Measurements from ENCODE around the gene WBP1L.
A peak's percentile ranks its signal among the peaks of the same experiment; 100 is the strongest.
"Not testable (repeated sequence)": the region's sequence is repeated elsewhere in the genome, so short reads cannot be mapped to it uniquely, and the experiment has no call there.

The WBP1L gene

DNA sequence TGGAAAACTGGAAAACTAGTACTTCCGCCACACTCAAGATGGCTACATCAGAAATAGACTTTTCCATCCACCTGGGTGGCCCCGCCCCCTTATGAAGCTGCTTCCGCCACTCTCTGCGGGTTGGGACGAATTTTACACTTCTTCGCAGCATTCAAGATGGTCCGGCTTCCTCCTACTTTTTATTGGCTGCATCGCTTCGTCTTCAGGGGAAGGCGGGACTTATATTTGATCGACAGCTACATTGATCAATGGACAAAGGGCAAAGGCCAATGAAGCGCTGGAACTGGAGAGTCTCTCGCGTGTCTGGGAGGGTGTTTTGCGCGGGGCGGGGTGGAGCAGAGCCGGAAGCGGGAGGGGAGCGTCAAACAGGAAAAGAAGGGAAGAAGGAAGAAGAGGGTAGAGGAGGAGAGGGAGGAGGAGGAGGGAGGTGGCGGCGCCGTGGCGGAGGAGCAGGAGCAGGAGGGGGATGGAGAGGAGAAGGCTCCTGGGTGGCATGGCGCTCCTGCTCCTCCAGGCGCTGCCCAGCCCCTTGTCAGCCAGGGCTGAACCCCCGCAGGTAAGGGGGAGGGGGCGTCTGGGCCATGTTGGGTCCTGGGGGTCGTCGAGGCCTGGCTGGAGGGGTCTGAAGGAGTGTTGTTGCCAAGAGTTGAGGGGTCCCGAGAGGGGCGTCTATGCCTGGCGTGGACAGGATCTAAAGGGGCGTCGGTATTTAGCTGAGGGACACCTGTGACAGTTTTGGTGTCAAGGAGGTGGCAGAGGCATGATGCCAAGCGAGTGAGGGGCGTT, at the start of gene WBP1L:
WBP1L (plus strand) TSS at position 361 of the 786 bp plus-strand sequence; CDS start at position 467, 106 bp downstream.
- peak; percentile 89 for DNase-seq

DNA sequence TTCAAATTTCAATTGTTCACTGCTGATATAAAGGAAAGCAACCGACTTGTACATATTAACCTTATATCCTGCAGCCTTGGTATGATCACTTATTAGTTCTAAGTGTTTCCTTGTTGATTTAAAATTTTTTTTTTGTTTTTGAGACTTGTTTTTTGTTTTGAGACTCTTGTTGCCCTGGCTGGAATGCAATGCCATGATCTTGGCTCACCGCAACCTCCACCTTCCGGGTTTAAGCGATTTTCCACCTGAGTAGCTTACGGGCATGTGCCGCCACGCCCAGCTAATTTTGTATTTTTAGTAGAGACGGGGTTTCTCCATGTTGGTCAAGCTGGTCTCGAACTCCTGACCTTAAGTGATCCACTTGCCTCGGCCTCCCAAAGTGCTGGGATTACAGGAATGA, 48.3 kb upstream of the WBP1L start:
- not testable (repeated sequence) for DNase-seq

DNA sequence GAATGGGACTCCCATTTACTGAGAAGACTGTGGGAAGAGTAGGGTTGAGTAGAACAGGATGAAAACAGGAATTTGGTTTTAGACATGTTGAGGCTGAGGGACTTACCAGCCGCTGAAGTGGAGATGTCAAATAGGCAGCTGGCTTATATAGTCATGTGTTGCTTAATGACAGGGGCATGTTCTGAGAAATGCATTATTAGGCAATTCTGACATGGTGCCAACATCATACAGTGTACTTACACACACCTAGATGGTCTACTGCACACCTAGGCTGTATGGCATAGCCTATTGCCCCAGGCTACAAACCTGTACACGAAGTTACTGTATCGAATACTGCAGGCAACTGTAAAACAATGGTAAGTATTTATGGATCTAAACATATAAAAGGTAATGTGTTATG, 47.0 kb upstream of the WBP1L start:
- DNase-seq, result no peak

DNA sequence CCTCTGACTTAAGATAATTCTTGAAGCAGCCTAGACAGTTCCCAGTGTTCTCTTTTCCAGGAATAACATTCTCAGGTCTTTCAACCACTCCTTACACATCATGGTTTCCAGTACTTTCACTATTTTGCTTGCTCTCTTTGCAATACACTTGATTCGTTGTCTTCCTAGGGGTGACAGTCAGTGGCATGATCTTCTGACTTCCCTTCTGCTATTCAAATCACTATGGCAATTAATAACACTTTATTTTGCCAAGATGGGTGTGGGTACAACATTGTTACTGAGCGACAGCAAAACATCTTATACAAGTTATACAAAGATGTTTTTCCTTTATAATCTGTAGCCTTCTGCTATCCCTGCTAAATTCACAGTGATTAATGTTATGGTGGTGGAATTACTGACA, 44.9 kb upstream of the WBP1L start:
- no peak for DNase-seq

DNA sequence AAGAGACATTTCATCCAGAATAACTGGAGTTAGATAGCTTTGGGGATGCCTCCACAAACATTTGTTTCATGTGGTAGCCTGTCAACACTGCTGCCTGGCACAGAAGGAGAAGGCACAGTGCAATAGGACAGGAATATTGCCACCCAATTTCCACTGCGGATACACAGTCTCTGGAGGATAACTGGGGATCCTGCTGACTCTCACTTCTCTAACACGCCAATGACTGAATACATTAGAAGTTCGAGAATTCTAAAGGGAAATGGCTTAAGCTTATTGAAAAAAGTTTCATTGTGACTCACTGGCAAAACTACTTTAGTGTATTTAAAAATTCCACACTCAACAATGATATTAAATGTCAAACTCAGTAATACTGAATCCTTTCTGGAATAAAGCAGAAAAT, 42.5 kb upstream of the WBP1L start:
- DNase-seq, result no peak

DNA sequence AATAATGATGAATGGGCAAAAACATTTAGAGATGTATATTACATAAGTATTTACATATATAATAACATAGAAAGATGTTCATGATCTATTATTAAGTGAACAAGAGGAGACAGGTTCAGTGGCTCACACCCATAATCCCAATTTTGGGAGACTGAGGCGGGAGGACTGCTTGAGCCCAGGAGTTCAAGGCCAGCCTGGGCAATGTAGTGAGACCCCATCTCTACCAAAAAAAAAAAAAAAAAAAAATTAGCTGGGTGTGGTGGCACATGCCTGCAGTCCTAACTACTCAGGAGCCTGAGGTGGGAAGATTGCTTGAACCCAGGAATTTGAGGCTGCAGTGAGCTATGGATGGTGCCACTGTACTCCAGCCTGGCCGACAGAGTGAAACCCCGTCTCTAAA, 42.0 kb upstream of the WBP1L start:
- DNase-seq, result no peak

DNA sequence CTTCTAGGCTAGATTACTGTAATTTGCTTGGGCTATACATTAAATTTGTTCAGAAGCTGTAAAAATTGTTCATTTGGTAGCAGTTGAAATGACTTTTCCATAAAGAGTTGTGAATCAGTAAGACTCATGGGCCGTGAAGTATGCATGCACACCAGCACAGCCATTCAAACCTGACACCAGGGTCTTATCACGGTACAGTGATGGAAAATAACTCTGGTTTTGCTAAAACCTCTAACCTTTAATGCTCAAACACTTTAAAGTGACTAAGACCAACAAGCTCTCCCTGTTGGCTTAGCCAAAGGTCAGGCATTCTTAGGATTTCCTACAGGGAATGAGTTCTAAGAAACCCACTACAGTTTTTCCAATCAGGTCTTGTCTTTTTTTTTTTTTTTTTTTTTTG, 41.0 kb upstream of the WBP1L start:
- no peak for DNase-seq

DNA sequence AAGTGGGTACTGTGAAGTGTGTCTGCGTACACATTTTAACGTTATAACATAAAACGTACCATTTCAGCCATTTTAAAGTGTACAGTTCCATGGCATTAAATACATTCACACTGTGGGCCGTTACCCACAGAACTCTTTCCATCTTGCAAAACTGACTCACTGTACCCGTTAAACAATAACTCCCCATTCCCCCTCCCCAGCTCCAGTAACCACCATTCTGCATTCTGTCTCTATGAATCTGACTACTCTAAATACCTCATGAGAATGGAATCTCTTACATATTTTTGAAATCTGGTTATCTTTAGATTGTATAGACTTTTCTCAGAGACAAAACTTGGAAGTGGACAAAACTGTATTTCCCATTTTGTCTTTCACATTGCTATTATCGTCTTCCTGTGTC, 38.8 kb upstream of the WBP1L start:
- no peak for DNase-seq

DNA sequence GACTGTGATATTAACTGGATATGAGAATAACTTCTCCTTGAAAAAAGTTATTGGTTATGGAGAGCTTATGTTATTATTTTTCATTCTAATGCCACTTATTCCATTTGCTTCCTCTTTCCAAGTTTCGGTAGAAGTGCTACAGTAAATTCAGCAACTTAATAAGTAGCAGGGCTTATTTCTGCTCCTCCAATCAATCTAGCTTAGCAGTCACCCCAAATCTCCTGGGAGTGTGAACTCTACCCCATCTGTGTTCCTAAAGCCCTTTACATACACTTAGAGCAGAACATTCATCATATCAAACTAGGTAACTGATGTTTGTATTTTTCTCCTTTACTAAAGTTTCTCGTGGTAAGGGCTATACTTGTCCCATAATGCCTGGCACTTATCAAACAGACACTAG, 38.2 kb upstream of the WBP1L start:
- DNase-seq, result no peak

DNA sequence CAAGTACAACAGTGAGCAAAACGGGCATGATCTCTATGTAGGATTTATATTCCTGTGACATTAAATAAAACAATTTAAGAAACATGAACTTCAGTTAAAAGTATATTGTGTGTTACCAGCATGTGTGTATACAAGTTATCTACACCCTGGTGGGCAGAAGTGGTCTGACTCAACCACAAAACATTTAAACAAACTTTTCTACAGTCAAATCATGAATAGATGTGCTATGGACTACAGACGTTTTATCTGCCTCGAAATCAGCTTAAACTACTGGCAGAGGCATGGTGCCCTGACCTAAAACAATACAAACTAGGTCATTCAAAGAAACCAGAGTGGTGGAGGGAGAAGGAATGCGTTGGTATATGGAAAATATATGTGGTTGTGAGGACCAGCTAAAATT, 33.1 kb upstream of the WBP1L start:
- no peak for DNase-seq

DNA sequence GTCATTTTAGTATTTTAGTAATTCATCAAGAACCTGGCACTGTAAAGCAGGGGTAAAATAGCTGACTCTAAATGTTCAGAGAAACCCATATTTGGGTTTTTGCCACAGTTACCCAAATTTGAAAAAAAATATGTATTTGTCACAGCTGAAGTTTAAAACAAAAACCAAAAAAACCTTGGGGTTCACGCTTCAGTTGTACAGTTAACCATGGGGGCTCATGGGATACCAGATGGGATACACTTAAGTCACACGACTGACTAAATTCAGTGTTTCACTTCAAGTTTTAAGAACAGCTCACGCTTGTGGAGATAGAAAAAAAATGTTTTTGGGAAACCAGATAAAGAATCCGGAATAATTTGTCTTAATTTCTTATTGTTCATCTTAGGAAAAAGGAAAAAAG, 31.7 kb upstream of the WBP1L start:
- DNase-seq, result no peak

DNA sequence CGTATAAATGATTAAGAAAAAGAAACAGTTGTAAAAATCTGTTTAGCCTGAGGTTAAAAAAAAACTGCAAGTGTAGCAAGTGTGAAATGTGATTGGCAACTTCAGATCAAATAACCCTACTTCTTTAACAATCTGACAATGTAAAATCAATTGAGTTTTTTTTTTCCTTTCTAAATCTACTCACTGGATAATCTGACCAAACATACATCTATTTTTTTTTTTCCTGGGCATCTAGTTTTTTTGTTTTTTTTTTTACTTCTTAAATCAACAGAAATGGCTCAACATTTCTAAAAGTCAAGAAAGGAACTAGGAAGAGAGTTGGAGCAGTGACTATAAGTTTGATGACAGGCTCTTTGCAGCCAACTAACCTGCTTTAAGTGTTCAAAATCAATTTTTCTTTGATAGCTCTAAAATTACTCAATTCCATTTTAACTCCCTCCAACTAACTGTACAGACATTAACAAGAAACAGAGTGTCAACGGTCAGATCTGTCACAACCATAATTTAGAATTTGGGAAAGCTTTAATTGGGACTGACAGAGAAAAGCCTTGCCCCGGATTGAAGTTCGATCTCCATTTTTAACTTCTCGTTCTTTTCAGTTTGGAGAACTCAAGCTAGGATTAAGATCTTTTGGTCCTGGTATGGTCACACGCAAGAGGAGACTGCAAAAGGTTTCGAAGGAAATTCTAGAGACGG, 30.8 kb upstream of the WBP1L start:
- DNase-seq, result no peak

DNA sequence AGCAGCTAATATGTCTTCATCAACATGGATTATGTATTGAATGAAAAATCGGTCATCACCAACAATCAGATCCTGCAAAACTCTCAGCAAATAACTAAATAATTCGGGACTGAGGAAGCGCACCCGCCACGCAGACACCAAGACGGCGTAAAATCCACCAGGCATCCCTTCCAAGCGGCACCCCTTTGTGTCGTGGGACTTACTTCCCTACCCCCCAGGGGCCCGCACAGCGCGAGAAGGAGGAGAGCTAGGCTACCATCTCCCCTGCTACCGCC, 30.3 kb upstream of the WBP1L start:
- DNase-seq, result no peak

DNA sequence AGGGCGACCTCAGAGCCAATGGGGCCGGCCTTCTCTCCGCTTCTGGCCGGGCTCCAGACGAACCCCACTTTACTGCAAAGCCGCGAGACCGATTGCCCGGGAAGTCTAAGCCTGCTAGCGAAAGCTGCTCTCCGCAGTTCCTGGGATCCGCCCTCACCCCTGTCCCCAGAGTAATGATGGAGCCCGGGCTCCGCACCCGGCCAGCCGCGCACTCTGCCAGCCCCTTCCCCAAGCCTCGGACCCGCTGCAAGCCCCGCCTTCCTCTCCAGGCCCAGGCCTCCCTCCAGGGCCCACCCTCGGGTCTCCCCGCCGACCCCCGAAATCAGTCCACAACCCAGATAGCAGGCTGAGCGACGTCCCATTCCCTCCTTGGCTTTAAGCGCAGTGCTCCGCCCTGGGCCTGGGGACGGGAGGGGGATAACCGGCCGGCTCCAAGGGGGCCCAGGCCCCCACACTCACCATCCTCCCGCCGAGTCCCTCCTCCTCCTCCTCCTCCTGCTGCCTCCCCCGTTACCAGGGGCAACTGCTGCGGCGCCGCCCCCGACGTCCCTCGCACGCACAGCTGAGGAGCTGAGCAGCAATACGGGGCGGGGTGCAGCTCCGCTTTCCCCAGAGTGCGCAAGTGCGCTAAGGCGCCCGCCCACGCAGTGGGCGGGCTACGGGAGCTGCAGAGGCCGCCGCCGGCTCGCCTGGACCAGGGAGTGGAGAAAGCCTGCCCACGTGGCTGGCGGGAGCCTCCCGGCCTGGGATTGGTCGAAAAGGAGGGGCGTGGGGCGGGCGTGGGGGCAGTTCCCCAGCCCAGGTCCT, 29.7 kb upstream of the WBP1L start, which contains the start of gene ARL3:
ARL3 (minus strand) TSS at position 584 of the 807 bp plus-strand sequence; CDS start at position 462, 122 bp downstream.
- DNase-seq, result peak; percentile 90

DNA sequence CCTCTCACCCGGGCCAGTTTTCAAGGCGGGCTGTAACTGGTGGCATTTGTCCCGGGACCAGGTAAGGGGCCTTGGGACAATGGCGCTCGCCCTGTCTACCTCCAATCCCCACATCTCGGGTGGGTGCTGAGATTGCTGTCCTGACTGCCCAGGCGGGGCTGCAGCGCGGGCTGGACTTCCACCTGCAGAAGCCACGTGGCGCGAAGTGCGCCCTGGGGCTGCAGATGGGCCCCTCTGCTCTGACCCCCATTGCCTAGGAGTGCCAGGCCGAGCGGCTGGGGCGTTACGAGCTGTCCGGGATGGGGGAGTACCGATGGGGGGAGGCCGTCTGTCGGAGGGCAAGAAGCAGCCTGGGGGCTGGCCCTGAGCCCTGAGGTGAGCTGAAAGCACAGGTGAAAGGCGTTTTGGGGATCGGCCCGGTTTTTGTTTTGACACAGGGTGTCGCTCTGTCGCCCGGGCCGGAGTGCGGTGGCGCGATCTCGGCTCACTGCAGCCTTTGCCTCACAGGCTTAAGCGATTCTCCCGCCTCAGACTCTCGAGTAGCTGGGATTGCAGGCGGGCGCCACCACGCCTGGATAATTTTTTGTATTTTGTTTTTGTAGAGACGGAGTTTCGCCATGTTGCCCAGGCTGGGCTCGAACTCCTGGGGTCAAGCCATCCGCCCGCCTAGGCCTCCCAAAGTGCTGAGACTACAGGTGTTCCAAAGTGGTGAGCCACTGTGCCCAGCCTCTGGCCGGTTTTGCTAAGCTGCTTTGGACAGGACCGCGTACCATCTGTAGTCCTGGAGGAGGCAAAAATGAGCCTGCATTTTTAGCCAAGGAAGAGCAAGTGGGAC, 28.9 kb upstream of the WBP1L start, which contains the start of gene SFXN2:
SFXN2 (plus strand) TSS at position 16 of the 835 bp plus-strand sequence. CDS start 12,001 bp downstream, outside the sequence.
- DNase-seq, result no peak

DNA sequence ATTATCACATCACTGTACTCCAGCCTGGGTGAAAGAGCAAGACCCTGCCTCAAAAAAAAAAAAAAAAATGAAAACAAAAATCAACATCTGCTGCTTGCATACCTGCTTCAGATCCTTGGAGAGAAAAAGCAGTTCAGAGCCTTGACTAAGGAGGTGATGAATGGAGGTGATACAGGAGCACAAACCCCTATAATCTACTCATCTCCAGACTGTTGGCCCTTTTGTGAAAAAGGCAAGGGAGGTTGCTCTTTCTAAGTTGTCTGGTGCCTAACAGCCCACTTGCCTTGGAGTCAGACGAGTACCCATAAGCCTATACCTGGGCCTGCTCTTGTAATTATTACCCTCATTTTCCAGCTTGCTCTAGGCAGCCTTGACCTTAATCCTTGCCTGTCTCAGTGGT, 27.9 kb upstream of the WBP1L start:
- DNase-seq, result no peak

DNA sequence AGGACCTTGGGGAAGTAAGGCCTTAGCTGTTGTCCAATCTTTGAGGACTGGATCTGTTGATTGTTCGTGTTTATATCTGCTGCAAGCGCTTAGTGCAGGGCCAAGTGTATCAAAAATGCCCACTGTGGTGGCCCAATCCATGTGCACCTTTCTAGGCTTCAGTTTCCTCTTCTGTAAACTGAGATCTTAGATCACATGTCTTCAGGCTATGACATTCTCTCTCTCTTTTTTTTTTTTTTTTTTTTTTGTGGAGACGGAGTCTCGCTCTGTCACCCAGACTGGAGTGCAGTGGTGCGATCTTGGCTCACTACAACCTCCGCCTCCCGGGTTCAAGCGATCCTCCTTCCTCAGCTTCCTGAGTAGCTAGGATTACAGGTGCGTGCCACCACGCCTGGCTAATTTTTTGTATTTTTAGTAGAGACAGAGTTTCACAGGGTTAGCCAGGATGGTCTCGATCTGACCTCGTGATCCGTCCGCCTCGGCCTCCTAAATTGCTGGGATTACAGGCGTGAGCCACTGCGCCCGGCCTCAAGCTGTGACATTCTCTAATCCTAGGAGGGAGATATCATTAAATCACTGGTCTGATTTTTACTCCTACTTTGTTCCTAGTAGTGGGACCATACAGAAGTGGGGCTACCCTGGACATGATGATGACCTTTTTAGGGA, 26.7 kb upstream of the WBP1L start:
- DNase-seq, result not testable (repeated sequence)

DNA sequence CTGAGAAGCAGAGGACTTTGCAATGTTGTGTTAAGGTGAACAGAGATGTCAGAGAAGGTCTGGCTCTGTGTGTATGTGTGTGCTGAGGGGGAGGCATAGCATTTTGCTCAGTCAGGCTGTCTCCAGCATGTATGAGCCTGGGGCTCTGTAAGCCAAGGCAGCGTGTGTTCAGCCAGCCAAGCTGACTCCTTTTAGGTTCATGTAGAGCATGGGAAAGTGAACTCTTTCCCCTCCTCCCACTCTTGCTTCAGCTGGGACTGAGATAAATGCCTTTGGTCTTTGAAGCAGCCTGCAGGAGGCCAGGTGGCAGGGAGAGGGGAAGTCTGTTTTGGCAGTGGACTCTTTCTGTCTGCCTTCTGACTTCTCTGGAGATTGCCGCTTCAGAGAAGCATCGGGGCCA, 25.5 kb upstream of the WBP1L start:
- no peak for DNase-seq

DNA sequence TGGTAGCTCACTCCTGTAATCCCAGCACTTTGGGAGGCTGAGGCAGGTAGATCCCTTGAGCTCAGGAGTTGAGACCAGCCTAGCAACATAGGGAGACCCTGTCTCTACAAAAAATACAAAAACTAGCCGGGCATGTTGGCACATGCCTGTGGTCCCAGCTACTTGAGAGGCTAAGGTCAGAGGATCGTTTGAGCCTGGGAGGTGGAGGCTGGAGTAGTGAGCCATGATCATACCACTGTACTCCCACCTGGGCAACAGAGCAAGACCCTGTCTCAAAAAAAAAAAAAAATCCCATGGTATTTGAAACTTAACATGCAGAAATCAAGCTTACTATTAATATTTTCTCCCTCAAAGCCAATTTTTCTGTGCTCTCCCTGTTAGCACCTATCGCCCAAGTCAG, 23.4 kb upstream of the WBP1L start:
- DNase-seq, result no peak

DNA sequence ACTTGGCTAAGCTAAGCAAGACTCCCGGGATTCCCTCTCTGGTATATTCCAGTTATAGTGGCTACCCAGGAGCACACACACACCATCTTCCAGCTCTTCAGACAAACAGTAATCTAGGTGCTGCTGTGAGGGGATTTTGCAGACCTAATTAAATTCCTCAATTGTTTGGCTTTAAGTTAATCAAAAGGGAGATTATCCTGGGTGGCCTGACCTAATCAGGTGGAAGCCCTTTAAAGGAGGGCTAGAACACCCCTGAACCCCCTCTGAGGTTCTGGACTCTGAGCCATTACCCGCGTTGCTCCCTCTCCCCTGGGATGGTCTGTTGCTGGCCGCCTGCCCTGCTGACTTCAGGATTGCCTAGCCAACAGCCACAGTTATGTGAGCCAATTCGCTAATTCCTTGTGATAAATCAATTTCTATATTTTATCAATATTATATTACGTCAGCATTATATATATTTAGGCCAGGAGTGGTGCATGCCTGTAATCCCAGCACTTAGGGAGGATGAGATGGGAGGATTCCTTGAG, 22.9 kb upstream of the WBP1L start:
- DNase-seq, result no peak

DNA sequence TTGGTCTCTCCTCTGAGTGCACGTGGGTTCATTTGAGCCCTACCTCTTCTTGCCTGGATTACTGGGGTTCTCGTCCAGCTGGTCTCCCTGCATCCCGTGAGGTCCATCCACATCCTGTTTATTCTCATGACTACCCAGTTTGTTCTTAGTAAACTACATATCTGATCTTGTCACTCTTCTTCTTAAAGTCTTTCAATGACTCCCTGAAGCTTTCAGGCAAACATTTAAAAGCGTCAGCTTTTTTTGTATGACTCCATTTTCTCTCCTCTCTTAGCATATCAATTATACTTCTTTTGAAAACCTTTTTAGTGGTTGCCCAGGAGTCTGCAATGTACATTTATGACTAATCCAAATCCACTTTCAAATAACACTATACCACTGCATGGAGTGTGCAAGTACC, 21.8 kb upstream of the WBP1L start:
- DNase-seq, result no peak

DNA sequence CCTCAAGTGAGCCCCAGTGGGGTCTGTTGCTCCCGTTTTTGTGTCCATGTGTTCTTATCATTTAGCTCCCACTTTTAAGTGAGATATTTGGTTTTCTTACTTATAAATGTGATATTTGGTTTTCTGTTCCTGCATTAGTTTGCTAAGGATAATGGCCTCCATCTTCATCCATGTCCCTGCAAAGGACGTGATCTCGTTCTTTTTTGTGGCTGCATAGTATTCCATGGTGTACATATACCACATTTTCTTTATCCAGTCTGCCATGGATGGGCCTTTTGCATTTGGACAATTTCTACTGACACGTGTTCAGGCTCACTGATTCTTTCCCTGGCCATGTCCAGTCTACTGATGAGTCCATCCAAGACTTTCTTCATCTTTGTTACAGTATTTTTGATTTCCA, 19.8 kb upstream of the WBP1L start:
- DNase-seq, result no peak

Measured in NCI-H774 (cell line).